ENCODE data around the gene TBC1D16.
"Not testable (repeated sequence)": the region's sequence is repeated elsewhere in the genome, so short reads cannot be mapped to it uniquely, and the experiment has no call there.

TBC1D16 gene

GRCh38 chr17:80005360-80006338, 30.0 kb downstream of the TBC1D16 start:
- no peak for DNase-seq (ENCODE audit: low read depth)

- no peak for DNase-seq (ENCODE audit: low read depth)
Measured at GRCh38 chr17:80003969-80004368, 31.7 kb downstream of the TBC1D16 start.

GRCh38 chr17:80002690-80003490, 32.8 kb downstream of the TBC1D16 start:
- no peak for DNase-seq (ENCODE audit: low read depth)

- no peak for DNase-seq (ENCODE audit: low read depth)
Measured at GRCh38 chr17:80002070-80002641, 33.5 kb downstream of the TBC1D16 start.

GRCh38 chr17:80000981-80001775, 34.5 kb downstream of the TBC1D16 start:
- no peak for DNase-seq (ENCODE audit: low read depth)

GRCh38 chr17:80000136-80000535, 35.5 kb downstream of the TBC1D16 start:
- no peak for DNase-seq (ENCODE audit: low read depth)

- DNase-seq (ENCODE audit: low read depth) = peak; percentile 32
Measured at GRCh38 chr17:79997011-79997660, 38.5 kb downstream of the TBC1D16 start.

GRCh38 chr17:79996291-79996690, 39.4 kb downstream of the TBC1D16 start:
- DNase-seq (ENCODE audit: low read depth) = no peak

GRCh38 chr17:79995696-79996095, 40.0 kb downstream of the TBC1D16 start:
- no peak for DNase-seq (ENCODE audit: low read depth)

GRCh38 chr17:79994602-79995001, 41.1 kb downstream of the TBC1D16 start:
- DNase-seq (ENCODE audit: low read depth) = no peak

GRCh38 chr17:79994228-79994569, 41.5 kb downstream of the TBC1D16 start:
- not testable (repeated sequence) for DNase-seq (ENCODE audit: low read depth)

GRCh38 chr17:79993390-79994227, 42.1 kb downstream of the TBC1D16 start:
- DNase-seq (ENCODE audit: low read depth) = no peak

- DNase-seq (ENCODE audit: low read depth) = no peak
Measured at GRCh38 chr17:79992649-79993389, 42.9 kb downstream of the TBC1D16 start.

- DNase-seq (ENCODE audit: low read depth) = no peak
Measured at GRCh38 chr17:79991924-79992648, 43.6 kb downstream of the TBC1D16 start.

- DNase-seq (ENCODE audit: low read depth) = peak; percentile 50
Measured at GRCh38 chr17:79991140-79991923, 44.3 kb downstream of the TBC1D16 start.

GRCh38 chr17:79990704-79991103, 45.0 kb downstream of the TBC1D16 start:
- no peak for DNase-seq (ENCODE audit: low read depth)

GRCh38 chr17:79990051-79990592, 45.5 kb downstream of the TBC1D16 start:
- DNase-seq (ENCODE audit: low read depth) = no peak
